Left ventricle myocardium inferior (tissue), 1 donor: ENCODE measurements around the gene KICS2. TPM values are rescaled to one million over a fixed set of nuclear protein-coding genes. Genes with fewer than 3 reads are reported as not detected.

Experiments
- DNase-seq: peaks from one replicate; pipeline ENCODE4 v3.0.0-alpha.2; 2020
- H3K27ac ChIP-seq: fragments of 200-600 bp; replicated peaks from 2 replicates; pipeline ENCODE4 v1.8.0; 2021
- H3K27me3 ChIP-seq: fragments of 200-600 bp; 2 replicates; pipeline ENCODE4 v1.8.0; 2021; ENCODE audit warnings: low read depth
- H3K36me3 ChIP-seq: fragments of 200-600 bp; 2 replicates; pipeline ENCODE4 v1.8.0; 2021
- H3K4me1 ChIP-seq: fragments of 200-600 bp; 2 replicates; pipeline ENCODE4 v1.8.0; 2021
- H3K4me3 ChIP-seq: fragments of 200-600 bp; 2 replicates; pipeline ENCODE4 v1.8.0; 2021; ENCODE audit warnings: mild to moderate bottlenecking, moderate library complexity
- H3K9me3 ChIP-seq: fragments of 200-600 bp; replicated peaks from 2 replicates; pipeline ENCODE4 v1.8.0; 2021
- CTCF ChIP-seq: fragments of 200-600 bp; IDR thresholded peaks from 2 replicates; pipeline ENCODE4 v1.8.0; 2021; ENCODE audit warnings: antibody characterized with exemption, mild to moderate bottlenecking, borderline replicate concordance
- intact Hi-C: fragments of 100-400 bp; cut with micrococcal nuclease; formaldehyde crosslinking; loops from one replicate; pipeline ENCODE4 v1.11.0; 2022
- total RNA-seq: library from RNA; stranded (reverse); fragmentation: NEBNext Ultra II Directional; extraction: Animal tissue kit (Norgen Biotek cat#: 25700); gene quantifications from one replicate; pipeline ENCODE4 v1.2.1, GENCODE V29; 2021
- donor health status: DM: no; HTN: yes; CAD: no; lungs with severe emphysema.

Gene KICS2
- total RNA-seq, 1 donor from 2014 or later = 3.5 TPM

DNA sequence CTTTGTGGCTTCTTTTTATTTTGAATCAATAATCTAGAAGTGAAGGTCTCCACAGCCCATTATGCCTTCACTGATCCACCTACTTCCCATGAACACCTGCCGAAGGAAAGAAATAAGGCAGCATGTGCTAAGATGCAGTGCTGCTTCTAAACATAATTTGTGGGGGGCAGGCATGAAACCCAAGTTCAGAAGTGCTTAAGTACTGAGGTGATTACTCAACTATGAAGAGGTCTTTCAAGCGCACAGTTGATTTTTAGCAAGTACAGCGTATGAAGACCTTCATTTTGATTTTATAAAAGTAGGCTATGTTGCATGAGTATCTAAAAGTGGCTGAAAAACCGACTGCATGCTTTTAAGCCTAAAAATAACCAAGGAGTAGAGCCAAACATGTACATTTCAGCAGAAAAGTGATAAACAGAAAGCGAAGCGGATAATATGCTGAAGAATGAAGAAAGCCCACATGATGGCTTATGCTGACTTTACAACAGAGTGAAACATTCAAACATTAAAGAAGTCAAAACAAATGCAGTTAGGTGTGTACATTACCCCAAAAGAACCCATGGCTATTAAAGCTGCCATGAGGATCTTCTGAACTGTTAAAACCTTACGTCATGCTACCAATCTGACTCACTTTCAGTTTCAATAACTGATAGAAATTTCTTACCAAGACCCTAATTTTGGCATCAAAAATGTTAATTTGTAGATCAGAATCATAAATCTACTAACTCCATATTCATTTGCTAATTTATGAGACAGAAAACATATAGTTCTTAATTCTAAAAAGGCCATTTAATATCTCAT lies 29.3 kb downstream of the KICS2 start:
- no peaks in the 10 kb centered on the region for H3K4me1 ChIP-seq
- no peak overlapping the region for H3K27ac ChIP-seq
- no peak for TF ChIP-seq CTCF
- no peaks in the 10 kb centered on the region for H3K27me3 ChIP-seq
- H3K9me3 ChIP-seq = no peaks in the 10 kb centered on the region
- peaks cover 17% of the 10 kb centered on the region for H3K36me3 ChIP-seq
- no peak for DNase-seq
- H3K4me3 ChIP-seq = no peak overlapping the region
- intact Hi-C loops = no loop called here

DNA sequence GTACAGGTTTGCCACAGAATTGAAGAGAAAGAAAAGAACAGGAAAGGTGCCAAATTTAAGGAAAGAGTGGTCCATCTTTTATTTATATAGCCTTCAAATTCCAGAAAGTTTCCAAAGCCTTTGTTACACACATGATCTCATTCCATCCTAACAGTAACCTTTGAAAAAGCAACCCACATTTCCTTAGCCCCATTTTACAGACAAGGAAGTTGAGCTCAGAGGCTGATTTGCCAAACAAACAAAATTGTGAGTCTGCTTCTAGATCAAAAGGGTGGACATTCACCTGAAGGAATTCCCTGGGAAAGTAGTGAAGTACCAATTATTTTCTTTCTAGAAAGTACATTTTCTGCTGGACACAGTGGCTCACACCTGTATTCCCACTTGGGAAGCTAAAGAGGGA lies 32.0 kb downstream of the KICS2 start:
- intact Hi-C loops = no loop called here
- Histone ChIP-seq H3K36me3 (peaks cover 17% of the 10 kb centered on the region), H3K9me3 (no peaks in the 10 kb centered on the region), H3K4me1 (no peaks in the 10 kb centered on the region), H3K27ac (no peak overlapping the region), H3K4me3 (no peak overlapping the region), H3K27me3 (no peaks in the 10 kb centered on the region)
- DNase-seq = no peak
- no peak for TF ChIP-seq CTCF

DNA sequence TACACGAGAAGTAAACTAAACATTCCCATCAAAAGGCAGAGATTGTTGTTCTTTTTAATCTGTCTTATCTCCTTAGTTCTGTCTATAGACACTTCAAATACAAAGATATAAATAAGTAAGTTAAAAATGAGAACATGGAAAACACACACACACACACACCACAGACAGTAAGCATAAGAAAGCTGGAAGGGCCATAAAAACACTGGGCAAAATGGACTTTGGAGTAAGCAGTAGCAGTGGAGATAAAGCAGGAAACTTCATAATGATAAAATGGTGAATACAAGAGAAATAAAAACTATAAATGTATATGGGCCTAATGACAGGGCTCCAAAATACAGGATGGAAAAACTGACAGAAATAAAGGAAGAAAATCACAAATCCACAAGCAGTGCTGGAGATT lies 32.6 kb downstream of the KICS2 start:
- no peak for DNase-seq
- Histone ChIP-seq H3K4me3 (no peak overlapping the region), H3K27me3 (no peaks in the 10 kb centered on the region), H3K36me3 (peaks cover 17% of the 10 kb centered on the region), H3K9me3 (no peaks in the 10 kb centered on the region), H3K27ac (no peak overlapping the region), H3K4me1 (no peaks in the 10 kb centered on the region)
- no peak for TF ChIP-seq CTCF
- intact Hi-C loops = no loop called here

- H3K36me3 ChIP-seq = peaks cover under 1% of the 10 kb centered on the region
- TF ChIP-seq CTCF = no peak
- H3K9me3 ChIP-seq = no peaks in the 10 kb centered on the region
- no peak overlapping the region for H3K27ac ChIP-seq
- no peak for DNase-seq
- intact Hi-C loops = no loop called here
- no peaks in the 10 kb centered on the region for H3K27me3 ChIP-seq
- H3K4me3 ChIP-seq = no peak overlapping the region
- no peaks in the 10 kb centered on the region for H3K4me1 ChIP-seq
Observed at GRCh38 chr12:64187794-64188193, 34.3 kb downstream of the KICS2 start.

DNA sequence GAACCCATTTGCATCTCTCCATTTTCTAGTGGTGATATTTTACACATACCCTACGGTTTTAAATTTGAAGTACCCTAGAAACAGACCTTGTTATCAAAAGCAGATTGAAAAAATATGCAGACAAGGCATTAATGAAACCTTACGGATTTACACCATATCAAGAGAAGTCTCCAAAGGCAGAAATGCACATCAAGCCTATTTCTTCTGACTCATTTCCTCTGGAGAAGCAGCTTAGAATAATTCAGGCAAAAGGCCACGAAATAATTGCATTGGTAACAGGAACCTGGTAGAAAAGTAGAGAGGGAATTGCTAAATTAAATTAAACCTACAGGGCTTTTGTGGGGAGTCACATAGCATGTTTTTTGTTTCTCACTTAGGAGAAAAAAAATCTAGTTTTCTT lies 34.7 kb downstream of the KICS2 start:
- no peak for TF ChIP-seq CTCF
- intact Hi-C loops = no loop called here
- H3K27ac ChIP-seq = no peak overlapping the region
- no peaks in the 10 kb centered on the region for H3K36me3 ChIP-seq
- peaks cover under 1% of the 10 kb centered on the region for H3K4me1 ChIP-seq
- H3K9me3 ChIP-seq = no peaks in the 10 kb centered on the region
- no peak for DNase-seq
- no peak overlapping the region for H3K4me3 ChIP-seq
- H3K27me3 ChIP-seq = no peaks in the 10 kb centered on the region
